WI38 (cell line): ENCODE data around the gene MCRS1.

Experiments
- H3K4me3 ChIP-seq: 2 replicates; pipeline ENCODE4 v1.5.1; 2011; ENCODE audit warnings: low read depth, mild to moderate bottlenecking, control low read depth, low read length
- CTCF ChIP-seq: IDR thresholded peaks from 2 replicates; pipeline ENCODE4 v1.5.1; 2012; ENCODE audit warnings: low read depth, mild to moderate bottlenecking, control low read depth, low read length

Gene MCRS1

GRCh38 chr12:49564686-49565405 lies 3.1 kb downstream of the MCRS1 start:
- no peak for TF ChIP-seq CTCF
- H3K4me3 ChIP-seq = no peak overlapping the region

GRCh38 chr12:49563951-49564685 lies 3.8 kb downstream of the MCRS1 start:
- no peak for TF ChIP-seq CTCF
- no peak overlapping the region for H3K4me3 ChIP-seq

- TF ChIP-seq CTCF = no peak
- no peak overlapping the region for H3K4me3 ChIP-seq
These were observed 5.1 kb downstream of the MCRS1 start for GRCh38 chr12:49562831-49563230.

GRCh38 chr12:49562233-49562632 lies 5.7 kb downstream of the MCRS1 start:
- TF ChIP-seq CTCF = no peak

GRCh38 chr12:49560695-49561094 lies 7.2 kb downstream of the MCRS1 start:
- TF ChIP-seq CTCF = no peak
- no peak overlapping the region for H3K4me3 ChIP-seq

More at GRCh38 chr12:49562233-49562632, 5.7 kb downstream of the MCRS1 start:
- H3K4me3 ChIP-seq = no peak overlapping the region

GRCh38 chr12:49559011-49559675 lies 8.8 kb downstream of the MCRS1 start:
- TF ChIP-seq CTCF = no peak
- H3K4me3 ChIP-seq = no peak overlapping the region

- no peak for TF ChIP-seq CTCF
- H3K4me3 ChIP-seq = no peak overlapping the region
These were observed 9.4 kb downstream of the MCRS1 start for GRCh38 chr12:49558526-49558925.
